ENCODE results near the gene EFCAB12. TPM values are rescaled to one million over a fixed set of nuclear protein-coding genes. Genes with fewer than 3 reads are reported as not detected.
"Not testable (repeated sequence)": the region's sequence is repeated elsewhere in the genome, so short reads cannot be mapped to it uniquely, and the experiment has no call there.

Gene EFCAB12
- total RNA-seq, 1 donor from 2014 or later = 0.16 TPM

GRCh38 chr3:129424185-129424841 is 4.1 kb downstream of the EFCAB12 start:
- DNase-seq (ENCODE audit: low spot score) = peak; percentile 7
- intact Hi-C loops (cut with DNase I) = no loop called here

DNA sequence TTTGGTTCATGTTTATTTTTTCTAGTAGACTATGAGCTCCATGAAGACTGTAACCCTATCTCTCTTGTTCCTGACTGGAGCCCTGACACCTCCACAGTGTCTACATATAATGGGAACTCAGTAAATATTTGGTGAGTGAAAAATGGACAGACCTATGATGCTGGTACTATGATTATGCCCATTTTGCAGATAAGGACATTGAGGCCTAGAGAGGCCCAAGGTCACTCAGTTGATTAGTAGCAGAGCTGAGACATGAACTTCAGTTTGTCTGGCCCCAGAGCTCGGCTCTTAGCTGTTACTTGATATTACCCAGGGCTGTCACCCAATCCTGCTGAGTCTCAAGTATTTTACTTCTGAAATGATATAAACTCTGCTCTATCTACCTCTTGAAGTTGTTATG is 5.5 kb downstream of the EFCAB12 start:
- DNase-seq (ENCODE audit: low spot score) = peak; percentile 39
- intact Hi-C loops (cut with DNase I) = no loop called here

GRCh38 chr3:129421988-129422745 is 6.3 kb downstream of the EFCAB12 start:
- peak; percentile 1 for DNase-seq (ENCODE audit: low spot score)
- intact Hi-C loops (cut with DNase I) = no loop called here

- intact Hi-C loops (cut with DNase I) = no loop called here
- peak; percentile 71 for DNase-seq (ENCODE audit: low spot score)
Observed at GRCh38 chr3:129421236-129421883, 7.1 kb downstream of the EFCAB12 start.

- DNase-seq (ENCODE audit: low spot score) = peak; percentile 51
- intact Hi-C loops (cut with DNase I) = no loop called here
Observed at GRCh38 chr3:129419476-129419875, 9.0 kb downstream of the EFCAB12 start.

GRCh38 chr3:129418041-129418973 is 10.1 kb downstream of the EFCAB12 start:
- intact Hi-C loops (cut with DNase I) = no loop called here
- DNase-seq (ENCODE audit: low spot score) = peak; percentile 53

DNA sequence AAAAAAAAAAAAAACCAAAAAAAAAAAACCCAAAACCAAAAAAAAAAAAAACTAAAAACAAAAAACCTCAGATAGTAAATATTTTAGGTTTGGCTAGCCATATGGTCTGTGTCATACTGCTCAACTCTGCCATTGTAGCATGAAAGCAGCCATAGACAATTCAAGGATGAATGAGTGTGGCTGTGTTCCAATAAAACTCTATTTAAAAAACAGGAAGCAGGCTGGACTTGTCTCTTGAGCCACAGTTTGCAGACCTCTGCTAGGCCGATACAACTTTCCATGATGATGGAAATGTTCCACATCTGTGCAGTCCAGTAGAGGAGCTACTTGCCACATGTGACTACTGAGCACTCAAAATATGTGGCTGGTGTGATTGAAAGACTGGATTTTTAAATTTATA is 11.1 kb downstream of the EFCAB12 start:
- DNase-seq (ENCODE audit: low spot score) = peak; percentile 31
- intact Hi-C loops (cut with DNase I) = no loop called here

DNA sequence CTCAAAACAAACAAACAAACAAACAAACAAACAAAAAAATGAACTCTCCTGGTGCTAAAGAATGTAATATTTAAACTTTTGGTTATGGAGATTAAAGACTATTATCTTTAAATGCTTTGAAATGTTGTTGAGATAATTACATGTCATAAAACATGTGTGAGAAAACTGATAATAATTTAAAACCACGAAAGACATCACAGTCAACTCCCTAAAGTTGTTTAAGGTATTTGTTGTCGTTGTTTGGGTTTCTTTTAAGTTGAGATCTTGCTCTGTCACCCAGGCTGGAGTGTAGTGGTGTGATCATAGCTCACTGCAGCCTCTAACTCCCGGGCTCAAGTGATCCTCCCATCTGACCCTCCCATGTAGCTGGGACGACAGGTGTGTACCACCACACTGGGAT is 12.0 kb downstream of the EFCAB12 start:
- no peak for DNase-seq (ENCODE audit: low spot score)
- intact Hi-C loops (cut with DNase I) = no loop called here

DNA sequence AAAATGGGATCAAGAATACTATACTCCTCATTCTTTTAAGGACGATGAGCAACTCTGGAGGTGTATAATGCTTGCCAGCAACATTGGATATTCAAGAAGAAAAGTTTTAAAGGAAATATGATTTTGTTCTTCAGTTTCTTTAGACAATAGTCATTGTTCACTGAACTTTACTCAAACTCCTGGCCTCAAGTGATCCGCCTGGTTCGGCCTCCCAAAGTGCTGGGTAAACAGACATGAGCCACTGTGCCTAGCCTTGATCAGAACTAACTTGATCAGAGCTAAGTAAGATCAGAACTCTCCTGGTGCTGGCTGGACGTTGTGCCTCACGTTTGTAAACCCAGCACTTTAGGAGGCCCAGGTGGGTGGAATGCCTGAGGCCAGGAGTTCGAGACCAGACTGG is 12.6 kb downstream of the EFCAB12 start:
- intact Hi-C loops (cut with DNase I) = no loop called here

DNA sequence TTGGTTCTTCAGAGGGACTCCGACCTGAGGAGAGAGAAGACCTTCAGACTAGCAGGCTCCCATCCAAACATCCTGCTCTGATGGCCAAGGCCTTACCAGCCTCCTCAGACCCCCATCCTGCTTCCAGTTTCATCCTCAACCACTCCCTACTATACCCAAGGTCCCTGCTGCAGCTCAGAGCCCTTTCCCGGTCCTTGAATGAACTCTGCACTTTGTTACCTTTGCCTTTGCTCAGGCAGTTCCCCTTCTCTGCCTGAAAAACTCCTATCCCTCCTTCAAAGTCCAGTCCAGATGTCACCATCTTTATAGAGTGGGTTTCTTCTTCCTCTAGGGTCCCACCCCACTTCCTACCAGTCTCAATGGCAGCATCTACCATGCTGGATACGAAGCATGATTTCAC is 13.1 kb downstream of the EFCAB12 start:
- peak; percentile 22 for DNase-seq (ENCODE audit: low spot score)
- intact Hi-C loops (cut with DNase I) = no loop called here

More for the DNA sequence above, 12.6 kb downstream of the EFCAB12 start:
- DNase-seq (ENCODE audit: low spot score) = peak; percentile 57

DNA sequence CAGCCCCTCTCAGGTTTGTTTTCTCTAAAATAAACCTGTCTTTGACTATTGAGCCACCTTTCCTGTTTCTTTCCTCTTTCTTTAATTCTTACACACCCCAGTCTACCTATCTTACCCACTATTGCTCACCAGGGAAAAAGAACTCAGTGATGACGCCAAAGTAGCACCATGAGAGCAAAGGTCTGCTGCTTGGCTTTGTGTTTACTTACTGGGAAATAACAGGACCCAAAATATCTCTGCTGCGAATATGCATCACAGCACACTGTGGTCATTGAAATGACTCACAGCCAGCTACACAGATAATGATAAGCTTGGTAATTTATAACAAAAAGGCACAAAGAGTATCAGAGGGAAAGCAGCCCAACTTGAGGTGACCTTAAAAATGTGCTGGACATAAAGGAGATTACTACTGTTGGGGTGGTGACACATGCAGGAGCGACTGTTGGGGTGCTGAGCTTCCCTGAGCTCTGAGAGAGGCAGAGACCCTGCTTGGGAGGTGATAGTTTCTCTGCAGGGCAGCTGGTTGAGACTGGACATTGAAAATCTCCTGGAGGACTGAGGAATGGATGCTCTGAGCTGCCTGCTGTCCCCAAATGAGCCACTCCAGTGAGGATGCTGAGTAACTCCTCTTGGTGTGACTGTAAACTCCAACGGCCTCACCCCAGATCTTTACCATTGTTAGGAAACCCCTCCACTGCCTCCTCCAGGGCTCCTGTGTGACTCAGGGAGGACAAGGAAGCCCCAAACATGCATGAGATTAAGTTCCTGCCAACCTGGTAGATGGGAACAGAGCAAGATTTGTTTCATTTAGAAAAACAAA is 14.5 kb downstream of the EFCAB12 start:
- DNase-seq (ENCODE audit: low spot score) = peak; percentile 29
- intact Hi-C loops (cut with DNase I) = no loop called here

DNA sequence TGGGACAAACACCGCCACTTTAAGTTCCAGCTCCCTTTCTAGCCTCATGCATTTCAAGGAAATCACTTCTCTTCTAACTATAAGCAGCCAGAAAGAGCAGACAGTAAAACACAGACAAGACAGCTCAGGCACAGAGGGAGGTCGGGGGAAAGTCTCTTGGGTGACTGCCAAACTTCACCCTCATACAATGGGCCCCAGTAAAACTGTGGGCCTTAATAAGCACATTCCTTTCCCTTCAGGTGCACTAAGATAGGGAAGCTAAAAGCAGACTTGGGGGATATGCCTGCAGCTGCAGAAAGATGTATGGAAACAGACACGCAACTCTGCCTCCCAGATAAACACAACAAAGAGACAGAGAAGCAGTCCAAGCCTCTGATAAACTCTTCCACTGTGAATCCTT is 15.2 kb downstream of the EFCAB12 start:
- intact Hi-C loops (cut with DNase I) = not testable (repeated sequence)
- DNase-seq (ENCODE audit: low spot score) = peak; percentile 63

GRCh38 chr3:129412542-129413198 is 15.8 kb downstream of the EFCAB12 start:
- intact Hi-C loops (cut with DNase I) = no loop called here
- no peak for DNase-seq (ENCODE audit: low spot score)

DNA sequence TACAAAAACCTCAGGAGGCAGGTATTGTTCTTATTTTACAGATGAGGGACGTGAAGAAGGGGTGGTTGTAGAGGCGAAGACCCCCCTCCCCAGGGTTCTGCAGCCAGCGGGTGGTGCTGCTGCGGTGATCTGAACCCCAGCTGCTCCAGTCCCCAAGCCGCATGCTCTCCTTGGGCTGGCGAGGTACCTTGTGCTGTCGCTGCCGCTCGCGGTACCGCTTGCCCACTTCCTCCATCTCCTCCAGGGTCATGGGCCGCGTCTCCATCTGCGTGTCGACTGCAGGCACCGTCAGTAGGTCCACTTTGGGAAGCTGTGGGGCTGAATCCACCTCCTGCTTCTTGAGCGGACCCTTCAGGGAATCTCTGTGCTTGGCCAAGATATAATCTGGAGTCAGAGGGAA is 17.5 kb downstream of the EFCAB12 start:
- intact Hi-C loops (cut with DNase I) = no loop called here
- peak; percentile 17 for DNase-seq (ENCODE audit: low spot score)

DNA sequence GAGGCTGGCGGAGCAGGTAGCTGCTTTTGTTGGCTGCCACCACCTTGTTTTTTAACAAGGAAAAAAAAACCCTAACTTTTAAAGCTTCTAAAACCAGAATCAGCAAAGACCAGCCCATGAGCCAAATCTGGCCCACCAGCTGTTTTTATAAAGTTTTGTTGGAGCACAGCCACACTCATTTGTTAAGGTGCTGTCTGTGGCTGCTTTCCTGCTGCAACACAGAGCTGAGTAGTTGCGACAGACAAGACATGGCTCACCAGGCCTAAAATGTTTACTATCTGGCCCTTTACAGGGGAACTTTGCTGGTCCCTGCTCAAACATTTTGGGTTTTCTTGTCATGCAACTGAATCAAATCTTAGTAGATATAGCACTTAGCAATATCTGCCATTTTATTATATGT is 18.9 kb downstream of the EFCAB12 start:
- DNase-seq (ENCODE audit: low spot score) = no peak
- intact Hi-C loops (cut with DNase I) = no loop called here

- intact Hi-C loops (cut with DNase I) = no loop called here
- DNase-seq (ENCODE audit: low spot score) = no peak
Observed at GRCh38 chr3:129404610-129405009, 23.8 kb downstream of the EFCAB12 start.

DNA sequence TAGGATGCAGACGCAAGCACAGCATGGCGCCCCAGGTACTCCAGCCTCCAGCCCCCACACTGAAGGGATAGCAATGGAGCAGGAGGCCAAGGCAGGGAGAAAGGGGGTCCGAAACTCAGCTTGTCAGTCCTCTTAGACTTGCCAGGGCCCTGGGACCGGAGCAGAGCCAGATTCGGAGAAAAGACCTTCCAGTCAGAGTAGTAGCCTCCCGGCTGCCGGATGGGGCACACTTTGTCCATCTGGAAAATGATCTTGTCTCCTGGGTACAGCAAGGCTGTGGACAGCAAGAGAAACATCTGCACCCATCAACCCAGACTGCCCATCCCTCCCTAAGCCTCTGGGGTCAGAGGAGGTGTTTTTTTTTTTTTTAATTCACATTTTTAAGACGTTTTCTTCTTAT is 24.3 kb downstream of the EFCAB12 start:
- no peak for DNase-seq (ENCODE audit: low spot score)
- intact Hi-C loops (cut with DNase I) = no loop called here

DNA sequence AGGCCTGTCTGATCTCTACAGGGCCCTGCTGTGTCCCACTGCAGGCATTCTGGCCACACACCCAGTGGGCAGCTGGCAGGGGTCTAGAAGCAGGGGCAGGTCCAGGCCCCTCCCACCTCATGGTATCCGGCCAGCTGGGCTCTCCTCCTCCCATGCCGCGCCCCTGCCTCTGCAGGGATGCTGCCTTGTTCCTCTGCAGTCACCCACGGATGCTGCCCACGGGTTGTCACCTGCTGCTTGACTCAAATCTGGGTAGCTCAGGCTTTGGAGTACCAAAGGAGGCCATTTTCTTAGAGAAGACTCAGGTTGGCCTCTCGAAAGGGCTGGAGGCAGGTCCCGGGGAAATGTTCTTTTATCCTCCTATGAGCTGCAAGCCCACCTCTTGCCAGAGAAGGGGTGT is 25.0 kb downstream of the EFCAB12 start:
- intact Hi-C loops (cut with DNase I) = no loop called here
- no peak for DNase-seq (ENCODE audit: low spot score)
